Liver (tissue), 9 donors: ENCODE measurements around the gene BBS4. TPM values are rescaled to one million over a fixed set of nuclear protein-coding genes. Genes with fewer than 3 reads are reported as not detected.

Experiments
- DNase-seq: peaks from one replicate; pipeline ENCODE4 v3.0.0-alpha.2; 2017; ENCODE audit warnings: low spot score
- H3K27ac ChIP-seq, 2 donors: one replicate each; pipeline ENCODE4 v1.7.0; 2013; ENCODE audit warnings: inconsistent platforms in 2 of 2, low read length in 2 of 2, control low read depth in 1 of 2, low read depth in 1 of 2, mild to moderate bottlenecking in 1 of 2
- H3K27me3 ChIP-seq, 4 donors: one replicate each; pipeline versions ENCODE4 v1.6.1 to v1.7.0; 2013; ENCODE audit warnings: low read length in 3 of 4, inconsistent platforms in 1 of 4, mild to moderate bottlenecking in 1 of 4, moderate library complexity in 1 of 4; ENCODE audit not compliant: control insufficient read depth in 4 of 4, insufficient read depth in 4 of 4
- H3K36me3 ChIP-seq, 4 donors: one replicate each; pipeline versions ENCODE4 v1.6.1 to v1.7.0; 2013; ENCODE audit warnings: low read length in 3 of 4, mild to moderate bottlenecking in 3 of 4, low read depth in 1 of 4, moderate library complexity in 1 of 4; ENCODE audit not compliant: control insufficient read depth in 4 of 4, insufficient read depth in 3 of 4
- H3K4me1 ChIP-seq, 4 donors: one replicate each; pipeline versions ENCODE4 v1.6.1 to v1.7.0; 2013; ENCODE audit warnings: low read length in 3 of 4, mild to moderate bottlenecking in 3 of 4, moderate library complexity in 1 of 4; ENCODE audit not compliant: control insufficient read depth in 4 of 4, insufficient read depth in 4 of 4
- H3K4me3 ChIP-seq, 3 donors: one replicate each; pipeline versions ENCODE4 v1.6.1 to v1.7.0; 2013; ENCODE audit warnings: low read length in 3 of 3, control low read depth in 1 of 3, low read depth in 1 of 3, mild to moderate bottlenecking in 1 of 3
- H3K9ac ChIP-seq, 2 donors: one replicate each; pipeline ENCODE4 v1.7.0; 2013; ENCODE audit warnings: low read length in 2 of 2, mild to moderate bottlenecking in 2 of 2, moderate library complexity in 2 of 2, control low read depth in 1 of 2, low read depth in 1 of 2
- H3K9me3 ChIP-seq, 4 donors: one replicate each; pipeline versions ENCODE4 v1.6.1 to v1.7.0; 2013; ENCODE audit warnings: low read length in 3 of 4; ENCODE audit not compliant: control insufficient read depth in 4 of 4
- EGR1 ChIP-seq, 2 donors: IDR thresholded peaks; 2 replicates each; pipeline ENCODE4 v1.6.1; 2016 to 2018; ENCODE audit warnings: antibody characterized with exemption in 2 of 2, low read depth in 2 of 2
- FOXA2 ChIP-seq: IDR thresholded peaks from 2 replicates; pipeline ENCODE4 v1.6.1; 2016; ENCODE audit warnings: antibody characterized with exemption
- GABPA ChIP-seq, 2 donors: IDR thresholded peaks in 1 of 2; conservative IDR thresholded peaks in 1 of 2; 2 replicates each; pipeline ENCODE4 v1.6.1; 2016; ENCODE audit warnings: antibody characterized with exemption in 2 of 2, mild to moderate bottlenecking in 1 of 2, moderate library complexity in 1 of 2
- HNF4A ChIP-seq, 2 donors: conservative IDR thresholded peaks; 2 replicates each; pipeline ENCODE4 v1.6.1; 2016; ENCODE audit warnings: antibody characterized with exemption in 2 of 2, mild to moderate bottlenecking in 2 of 2
- HNF4G ChIP-seq: IDR thresholded peaks from 2 replicates; pipeline ENCODE4 v1.6.1; 2016; ENCODE audit warnings: antibody characterized with exemption
- NR2F2 ChIP-seq: IDR thresholded peaks from 2 replicates; pipeline ENCODE4 v1.6.1; 2016; ENCODE audit warnings: antibody characterized with exemption
- RAD21 ChIP-seq, 2 donors: IDR thresholded peaks; 2 replicates each; pipeline ENCODE4 v1.6.1; 2016; ENCODE audit warnings: antibody characterized with exemption in 2 of 2, mild to moderate bottlenecking in 2 of 2
- RXRA ChIP-seq, 2 donors: IDR thresholded peaks; 2 replicates each; pipeline ENCODE4 v1.6.1; 2017 to 2018; ENCODE audit warnings: antibody characterized with exemption in 2 of 2, mild to moderate bottlenecking in 1 of 2
- SP1 ChIP-seq: IDR thresholded peaks from 2 replicates; pipeline ENCODE4 v1.6.1; 2018; ENCODE audit warnings: antibody characterized with exemption, mild to moderate bottlenecking
- TAF1 ChIP-seq: conservative IDR thresholded peaks from 2 replicates; pipeline ENCODE4 v1.6.1; 2016; ENCODE audit warnings: antibody characterized with exemption, mild to moderate bottlenecking
- YY1 ChIP-seq: IDR thresholded peaks from 2 replicates; pipeline ENCODE4 v1.6.1; 2016; ENCODE audit warnings: antibody characterized with exemption, mild to moderate bottlenecking
- WGBS: extraction: QIAGEN DNeasy Blood & Tissue Kit; methylation state at CpG from one replicate; pipeline ENCODE4 v1.1.7; 2013; 5-methylcytosine and 5-hydroxymethylcytosine counted together
- polyA plus RNA-seq, 2 donors: library from polyadenylated mRNA; stranded (reverse) in 1 of 2; unstranded in 1 of 2; fragments of 200-250 nt in 1 of 2; fragments of >200 nt in 1 of 2; fragmentation: Nextera tagmentation in 1 of 2; extraction: Ambion mirVana in 1 of 2; gene quantifications; one replicate each; pipeline versions ENCODE4 v1.2.1 to v1.2.3, GENCODE V29; 2013 to 2015
- total RNA-seq, 2 donors: library from RNA; depleted of rRNA; stranded (reverse); fragments of >200 nt; gene quantifications; one replicate each; pipeline ENCODE4 v1.2.3, GENCODE V29; 2014
- TF ChIP-seq, protein P1 (sequence below): IDR thresholded peaks from 2 replicates; pipeline ENCODE4 v1.6.1; 2016; ENCODE audit warnings: antibody characterized with exemption
- TF ChIP-seq, protein P2 (sequence below): fragments of 150-350 bp; IDR thresholded peaks from 2 replicates; pipeline ENCODE4 v1.5.1; 2017; ENCODE audit warnings: improper control_type of control experiment, low read depth, low read length; ENCODE audit not compliant: missing input control
- TF ChIP-seq, protein P3 (sequence below): IDR thresholded peaks from 2 replicates; pipeline ENCODE4 v1.6.1; 2016; ENCODE audit warnings: antibody characterized with exemption, mild to moderate bottlenecking
- TF ChIP-seq, protein P4 (sequence below): IDR thresholded peaks from 2 replicates; pipeline ENCODE4 v1.6.1; 2016; ENCODE audit warnings: antibody characterized with exemption
- donor health status: healthy.
- donor health status: healthy.
- donor health status: healthy.
- donor health status: healthy.
- donor health status: healthy.

Gene BBS4
- total and polyA plus RNA-seq, 4 donors, result 4.8 to 16.0 (median 8.3) TPM

DNA sequence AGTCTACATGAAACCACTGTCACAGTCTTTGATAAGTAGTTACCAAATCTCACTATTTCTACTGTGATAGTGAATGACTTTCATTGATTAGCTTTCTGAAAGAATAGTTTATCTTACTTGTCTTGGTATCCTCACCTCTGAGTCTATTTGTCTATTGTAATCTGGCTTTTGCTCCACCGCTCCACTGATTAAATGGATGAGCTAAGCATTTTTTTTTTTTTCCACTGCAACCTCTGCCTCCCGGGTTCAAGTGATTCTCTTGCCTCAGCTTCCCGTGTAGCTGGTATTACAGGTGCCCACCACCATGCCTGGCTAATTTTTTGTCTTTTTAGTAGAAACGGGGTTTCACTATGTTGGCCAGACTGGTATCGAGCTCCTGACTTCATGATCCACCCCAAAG lies 12.9 kb downstream of the BBS4 start:
- TF ChIP-seq YY1 (no peak), EGR1 (IDR thresholded peaks at IDR 0.05; ENCODE audit: low read depth in 2 of 2) (no peak), GABPA (IDR thresholded peaks at IDR 0.05 in 1 of 2, conservative IDR thresholded peaks at IDR 0.05 in 1 of 2) (no peak), NR2F2 (no peak), HNF4G (no peak), SP1 (no peak)
- TF ChIP-seq, protein P1, sequence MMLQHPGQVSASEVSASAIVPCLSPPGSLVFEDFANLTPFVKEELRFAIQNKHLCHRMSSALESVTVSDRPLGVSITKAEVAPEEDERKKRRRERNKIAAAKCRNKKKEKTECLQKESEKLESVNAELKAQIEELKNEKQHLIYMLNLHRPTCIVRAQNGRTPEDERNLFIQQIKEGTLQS, result no peak
- no peaks in the 10 kb centered on the region for H3K4me1 ChIP-seq
- H3K4me3 ChIP-seq, result no peak overlapping the region
- no peak overlapping the region for H3K9ac ChIP-seq
- no peaks in the 10 kb centered on the region for H3K9me3 ChIP-seq
- H3K27me3 ChIP-seq, result no peaks in the 10 kb centered on the region
- H3K27ac ChIP-seq, result no peak overlapping the region
- WGBS, result 90% methylated on average over 5 of the region's 5 CpGs
- DNase-seq, result no peak
- peaks cover 0 to 3% (median 0%) of the 10 kb centered on the region in 4 donors for H3K36me3 ChIP-seq

DNA sequence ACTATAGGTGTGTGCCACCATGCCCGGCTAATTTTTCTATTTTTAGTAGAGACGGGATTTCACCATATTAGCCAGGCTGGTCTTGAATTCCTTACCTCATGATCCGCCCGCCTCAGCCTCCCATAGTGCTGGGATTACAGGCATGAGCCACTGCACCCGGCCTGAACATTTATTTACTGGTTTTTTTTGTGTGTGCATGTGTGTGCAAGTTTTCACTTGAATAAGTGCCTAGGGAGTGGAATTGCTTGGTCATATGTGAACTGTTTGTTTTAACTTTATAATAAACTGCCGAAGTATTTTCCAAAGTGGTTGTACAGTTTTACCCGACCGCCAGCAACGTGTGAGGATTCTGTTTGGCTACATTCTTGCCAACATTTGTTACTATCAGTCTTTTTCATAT lies 14.1 kb downstream of the BBS4 start:
- peaks cover 0 to 3% (median 0%) of the 10 kb centered on the region in 4 donors for H3K36me3 ChIP-seq
- H3K4me3 ChIP-seq, result no peak overlapping the region
- DNase-seq, result no peak
- H3K9me3 ChIP-seq, result no peaks in the 10 kb centered on the region
- 96% methylated on average over 9 of the region's 9 CpGs for WGBS
- no peak overlapping the region for H3K27ac ChIP-seq
- no peaks in the 10 kb centered on the region for H3K4me1 ChIP-seq
- TF ChIP-seq GABPA (IDR thresholded peaks at IDR 0.05 in 1 of 2, conservative IDR thresholded peaks at IDR 0.05 in 1 of 2), result no peak
- no peak for TF ChIP-seq EGR1 (IDR thresholded peaks at IDR 0.05; ENCODE audit: low read depth in 2 of 2)
- no peak for TF ChIP-seq RXRA (IDR thresholded peaks at IDR 0.05)
- TF ChIP-seq TAF1, result no peak
- no peak for TF ChIP-seq NR2F2
- TF ChIP-seq, protein P1, result no peak
- TF ChIP-seq, protein P2, sequence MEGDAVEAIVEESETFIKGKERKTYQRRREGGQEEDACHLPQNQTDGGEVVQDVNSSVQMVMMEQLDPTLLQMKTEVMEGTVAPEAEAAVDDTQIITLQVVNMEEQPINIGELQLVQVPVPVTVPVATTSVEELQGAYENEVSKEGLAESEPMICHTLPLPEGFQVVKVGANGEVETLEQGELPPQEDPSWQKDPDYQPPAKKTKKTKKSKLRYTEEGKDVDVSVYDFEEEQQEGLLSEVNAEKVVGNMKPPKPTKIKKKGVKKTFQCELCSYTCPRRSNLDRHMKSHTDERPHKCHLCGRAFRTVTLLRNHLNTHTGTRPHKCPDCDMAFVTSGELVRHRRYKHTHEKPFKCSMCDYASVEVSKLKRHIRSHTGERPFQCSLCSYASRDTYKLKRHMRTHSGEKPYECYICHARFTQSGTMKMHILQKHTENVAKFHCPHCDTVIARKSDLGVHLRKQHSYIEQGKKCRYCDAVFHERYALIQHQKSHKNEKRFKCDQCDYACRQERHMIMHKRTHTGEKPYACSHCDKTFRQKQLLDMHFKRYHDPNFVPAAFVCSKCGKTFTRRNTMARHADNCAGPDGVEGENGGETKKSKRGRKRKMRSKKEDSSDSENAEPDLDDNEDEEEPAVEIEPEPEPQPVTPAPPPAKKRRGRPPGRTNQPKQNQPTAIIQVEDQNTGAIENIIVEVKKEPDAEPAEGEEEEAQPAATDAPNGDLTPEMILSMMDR, result no peak
- TF ChIP-seq YY1, result no peak
- TF ChIP-seq, protein P3, sequence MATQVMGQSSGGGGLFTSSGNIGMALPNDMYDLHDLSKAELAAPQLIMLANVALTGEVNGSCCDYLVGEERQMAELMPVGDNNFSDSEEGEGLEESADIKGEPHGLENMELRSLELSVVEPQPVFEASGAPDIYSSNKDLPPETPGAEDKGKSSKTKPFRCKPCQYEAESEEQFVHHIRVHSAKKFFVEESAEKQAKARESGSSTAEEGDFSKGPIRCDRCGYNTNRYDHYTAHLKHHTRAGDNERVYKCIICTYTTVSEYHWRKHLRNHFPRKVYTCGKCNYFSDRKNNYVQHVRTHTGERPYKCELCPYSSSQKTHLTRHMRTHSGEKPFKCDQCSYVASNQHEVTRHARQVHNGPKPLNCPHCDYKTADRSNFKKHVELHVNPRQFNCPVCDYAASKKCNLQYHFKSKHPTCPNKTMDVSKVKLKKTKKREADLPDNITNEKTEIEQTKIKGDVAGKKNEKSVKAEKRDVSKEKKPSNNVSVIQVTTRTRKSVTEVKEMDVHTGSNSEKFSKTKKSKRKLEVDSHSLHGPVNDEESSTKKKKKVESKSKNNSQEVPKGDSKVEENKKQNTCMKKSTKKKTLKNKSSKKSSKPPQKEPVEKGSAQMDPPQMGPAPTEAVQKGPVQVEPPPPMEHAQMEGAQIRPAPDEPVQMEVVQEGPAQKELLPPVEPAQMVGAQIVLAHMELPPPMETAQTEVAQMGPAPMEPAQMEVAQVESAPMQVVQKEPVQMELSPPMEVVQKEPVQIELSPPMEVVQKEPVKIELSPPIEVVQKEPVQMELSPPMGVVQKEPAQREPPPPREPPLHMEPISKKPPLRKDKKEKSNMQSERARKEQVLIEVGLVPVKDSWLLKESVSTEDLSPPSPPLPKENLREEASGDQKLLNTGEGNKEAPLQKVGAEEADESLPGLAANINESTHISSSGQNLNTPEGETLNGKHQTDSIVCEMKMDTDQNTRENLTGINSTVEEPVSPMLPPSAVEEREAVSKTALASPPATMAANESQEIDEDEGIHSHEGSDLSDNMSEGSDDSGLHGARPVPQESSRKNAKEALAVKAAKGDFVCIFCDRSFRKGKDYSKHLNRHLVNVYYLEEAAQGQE, result no peak
- TF ChIP-seq RAD21 (IDR thresholded peaks at IDR 0.05), result no peak
- no peak for TF ChIP-seq FOXA2
- TF ChIP-seq, protein P4, sequence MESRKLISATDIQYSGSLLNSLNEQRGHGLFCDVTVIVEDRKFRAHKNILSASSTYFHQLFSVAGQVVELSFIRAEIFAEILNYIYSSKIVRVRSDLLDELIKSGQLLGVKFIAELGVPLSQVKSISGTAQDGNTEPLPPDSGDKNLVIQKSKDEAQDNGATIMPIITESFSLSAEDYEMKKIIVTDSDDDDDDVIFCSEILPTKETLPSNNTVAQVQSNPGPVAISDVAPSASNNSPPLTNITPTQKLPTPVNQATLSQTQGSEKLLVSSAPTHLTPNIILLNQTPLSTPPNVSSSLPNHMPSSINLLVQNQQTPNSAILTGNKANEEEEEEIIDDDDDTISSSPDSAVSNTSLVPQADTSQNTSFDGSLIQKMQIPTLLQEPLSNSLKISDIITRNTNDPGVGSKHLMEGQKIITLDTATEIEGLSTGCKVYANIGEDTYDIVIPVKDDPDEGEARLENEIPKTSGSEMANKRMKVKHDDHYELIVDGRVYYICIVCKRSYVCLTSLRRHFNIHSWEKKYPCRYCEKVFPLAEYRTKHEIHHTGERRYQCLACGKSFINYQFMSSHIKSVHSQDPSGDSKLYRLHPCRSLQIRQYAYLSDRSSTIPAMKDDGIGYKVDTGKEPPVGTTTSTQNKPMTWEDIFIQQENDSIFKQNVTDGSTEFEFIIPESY, result no peak
- TF ChIP-seq HNF4A (conservative IDR thresholded peaks at IDR 0.05), result no peak
- H3K9ac ChIP-seq, result no peak overlapping the region
- no peaks in the 10 kb centered on the region for H3K27me3 ChIP-seq
